HG02938 (cell line): ENCODE measurements around the gene PTPN20.

ENCODE experiments used
- ATAC-seq: cut with Tn5 transposase; IDR thresholded peaks from one replicate; pipeline ENCODE4 v1.9.1; 2021; ENCODE audit warnings: mild to moderate bottlenecking, moderate library complexity; ENCODE audit not compliant: unreplicated experiment

PTPN20 gene

GRCh38 chr10:47019155-47020145, 108.2 kb downstream of the PTPN20 start:
- no peak for ATAC-seq

GRCh38 chr10:47020471-47020870, 109.2 kb downstream of the PTPN20 start:
- ATAC-seq = no peak

- no peak for ATAC-seq
Measured at GRCh38 chr10:47021850-47022249, 110.6 kb downstream of the PTPN20 start.

GRCh38 chr10:47022311-47023131, 111.3 kb downstream of the PTPN20 start:
- no peak for ATAC-seq

- ATAC-seq = no peak
Measured at GRCh38 chr10:47023237-47024045, 112.2 kb downstream of the PTPN20 start.

GRCh38 chr10:47024046-47024322, 112.8 kb downstream of the PTPN20 start:
- ATAC-seq = no peak

- no peak for ATAC-seq
Measured at GRCh38 chr10:47024399-47025252, 113.4 kb downstream of the PTPN20 start.

GRCh38 chr10:47025253-47025539, 114.0 kb downstream of the PTPN20 start:
- no peak for ATAC-seq

- ATAC-seq = no peak
Measured at GRCh38 chr10:47025540-47026300, 114.5 kb downstream of the PTPN20 start.

GRCh38 chr10:47026301-47027107, 115.3 kb downstream of the PTPN20 start:
- ATAC-seq = no peak

- no peak for ATAC-seq
Measured at GRCh38 chr10:47027108-47027783, 116.0 kb downstream of the PTPN20 start.

- ATAC-seq = no peak
Measured at GRCh38 chr10:47027784-47028260, 116.6 kb downstream of the PTPN20 start.

- no peak for ATAC-seq
Measured at GRCh38 chr10:47028466-47028865, 117.2 kb downstream of the PTPN20 start.

- ATAC-seq = no peak
Measured at GRCh38 chr10:47029181-47030009, 118.2 kb downstream of the PTPN20 start.

GRCh38 chr10:47030191-47030703, 119.0 kb downstream of the PTPN20 start:
- no peak for ATAC-seq

- ATAC-seq = no peak
Measured at GRCh38 chr10:47031211-47031900, 120.1 kb downstream of the PTPN20 start.
